Dedifferentiated amniotic fluid mesenchymal stem cell (primary cell): ENCODE measurements around the gene AAGAB.
"Not testable (repeated sequence)": the region's sequence is repeated elsewhere in the genome, so short reads cannot be mapped to it uniquely, and the experiment has no call there.

ENCODE experiments used
- DNase-seq: peaks from one replicate; pipeline ENCODE4 v3.0.0-alpha.2; 2016; ENCODE audit errors: extremely low spot score

The AAGAB gene

DNA sequence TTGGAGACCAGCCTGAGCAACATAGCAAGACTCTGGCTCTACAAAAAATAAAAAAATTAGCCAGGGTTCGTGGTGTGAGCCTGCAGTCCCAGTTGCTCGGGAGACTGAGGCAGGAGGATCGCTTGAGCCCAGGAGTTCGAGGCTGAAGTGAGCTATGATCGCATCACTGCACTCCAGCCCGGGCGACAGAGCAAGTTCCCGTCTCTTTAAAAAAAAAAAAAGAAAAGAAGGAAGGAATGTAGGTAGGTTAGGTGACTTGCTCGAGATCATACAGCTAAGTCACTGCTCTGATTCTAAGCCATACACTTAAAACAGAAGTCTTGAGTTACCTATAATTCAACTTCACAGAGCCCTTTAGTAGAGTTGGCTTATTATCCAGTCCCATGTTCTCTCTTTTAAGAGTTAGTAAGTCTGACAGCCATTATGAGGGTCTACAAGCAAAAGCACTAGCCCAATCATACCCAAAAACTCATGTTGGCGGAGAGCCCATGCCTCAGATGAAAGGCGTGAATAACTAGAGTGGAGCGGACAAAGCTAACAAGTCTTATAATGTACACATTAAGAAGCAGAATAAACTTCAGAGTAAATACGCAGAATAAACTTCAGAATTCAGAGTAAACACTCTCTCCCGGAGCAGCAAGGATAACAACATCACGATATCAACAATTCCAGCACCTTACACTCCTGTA is 768 bp downstream of the AAGAB start:
- DNase-seq: no peak

- DNase-seq: no peak
These were observed 1.4 kb downstream of the AAGAB start for GRCh38 chr15:67253101-67253500.

DNA sequence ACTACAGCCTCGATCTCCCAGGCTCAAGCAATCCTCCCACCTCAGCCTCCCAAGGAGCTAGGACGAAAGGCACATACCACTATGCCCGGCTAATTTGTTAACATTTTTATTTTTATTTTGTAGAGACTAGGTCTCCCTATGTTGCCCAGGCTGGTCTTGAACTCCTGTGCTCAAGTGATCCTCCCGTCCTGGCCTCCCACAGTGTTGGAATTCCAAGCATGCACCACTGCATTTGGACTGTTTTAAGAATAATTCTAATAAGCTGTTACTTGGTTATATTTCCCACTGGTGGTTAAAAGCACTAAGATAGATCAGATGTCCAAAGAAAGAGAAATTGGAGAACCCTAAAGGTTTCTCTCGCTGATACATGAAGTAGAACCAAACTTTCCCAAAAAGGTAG is 3.1 kb downstream of the AAGAB start:
- DNase-seq: no peak

DNA sequence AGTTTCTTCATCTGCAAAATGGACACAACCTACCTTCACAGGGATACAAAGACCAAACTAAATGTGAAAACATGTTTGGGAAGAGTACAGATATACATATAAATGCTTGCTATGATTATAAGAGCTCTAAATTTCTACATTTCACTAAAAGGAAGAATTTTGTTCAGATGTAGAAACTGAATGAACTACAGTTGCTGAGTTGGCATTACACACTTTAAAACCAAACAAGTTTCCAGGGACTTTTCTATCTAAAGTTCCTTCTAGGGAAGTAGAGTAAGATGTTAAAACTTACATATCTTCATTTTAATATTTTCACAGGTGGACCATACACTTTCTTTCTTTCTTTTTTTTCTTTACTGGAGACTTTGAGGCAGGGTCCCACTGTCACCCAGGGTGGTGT is 4.6 kb downstream of the AAGAB start:
- DNase-seq: no peak

DNA sequence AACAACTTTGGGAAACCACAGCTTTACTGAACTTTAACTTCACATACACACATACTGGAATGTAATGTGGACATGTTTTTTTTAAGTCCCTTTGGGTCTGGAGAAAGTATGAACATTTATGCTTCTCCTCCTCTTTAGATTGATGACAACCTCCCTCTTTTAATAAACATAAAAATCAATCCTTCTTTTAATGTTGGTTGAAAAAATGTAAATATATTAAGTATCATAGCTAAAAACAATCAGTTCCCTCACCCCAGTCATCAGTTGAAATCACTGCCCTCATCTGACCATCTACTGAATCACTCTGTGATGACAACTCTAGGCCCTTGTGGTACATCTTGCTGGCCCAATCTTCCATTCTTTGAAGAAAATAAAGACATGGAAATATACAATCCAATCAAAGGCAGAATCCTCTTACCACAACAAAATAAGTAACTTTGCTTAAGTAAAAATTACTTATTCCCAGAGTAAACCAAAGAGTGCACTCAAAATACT is 6.4 kb downstream of the AAGAB start:
- DNase-seq: no peak

- DNase-seq: not testable (repeated sequence)
These were observed 7.9 kb downstream of the AAGAB start for GRCh38 chr15:67246606-67247005.

- DNase-seq: peak; percentile 42
These were observed 9.4 kb downstream of the AAGAB start for GRCh38 chr15:67244971-67245478.

DNA sequence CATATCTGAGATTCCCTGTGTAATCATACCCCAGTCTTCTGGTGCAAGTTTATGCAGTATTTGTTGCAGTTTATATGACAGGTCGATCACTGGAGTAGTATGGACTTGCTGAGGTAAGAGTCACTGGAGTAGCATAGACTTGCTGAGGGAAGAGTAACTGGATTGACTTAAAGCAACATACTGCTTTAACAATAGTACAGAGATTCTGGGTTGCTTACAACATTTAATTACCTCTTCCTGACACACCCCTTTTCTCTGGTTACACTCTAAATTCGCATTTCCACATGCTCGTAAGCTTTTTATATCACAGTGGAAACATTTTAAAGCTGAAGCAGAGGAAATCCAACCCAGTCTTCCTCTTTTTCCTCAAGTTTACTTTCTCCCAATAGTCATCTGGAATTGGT is 11.8 kb downstream of the AAGAB start:
- peak; percentile 26 for DNase-seq

- no peak for DNase-seq
These were observed 13.2 kb downstream of the AAGAB start for GRCh38 chr15:67241132-67241855.

GRCh38 chr15:67240235-67241131 is 14.0 kb downstream of the AAGAB start:
- DNase-seq: no peak

DNA sequence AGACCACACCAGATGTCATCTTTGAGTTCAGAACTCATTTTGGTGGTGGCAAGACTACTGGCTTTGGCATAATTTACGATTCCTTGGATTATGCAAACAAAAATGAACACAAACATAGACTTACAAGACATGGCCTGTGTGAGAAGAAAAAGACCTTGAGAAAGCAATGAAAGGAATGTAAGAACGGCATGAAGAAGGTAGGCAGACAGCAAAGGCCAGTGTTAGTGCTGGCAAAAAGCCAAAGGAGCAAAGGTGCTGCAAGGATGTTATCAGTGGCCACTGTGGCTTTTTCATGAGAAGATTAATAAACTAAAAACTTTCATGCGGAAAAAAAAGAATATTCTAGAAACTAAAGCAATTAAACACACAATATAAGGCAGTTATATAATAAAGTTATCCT is 21.9 kb downstream of the AAGAB start:
- no peak for DNase-seq

DNA sequence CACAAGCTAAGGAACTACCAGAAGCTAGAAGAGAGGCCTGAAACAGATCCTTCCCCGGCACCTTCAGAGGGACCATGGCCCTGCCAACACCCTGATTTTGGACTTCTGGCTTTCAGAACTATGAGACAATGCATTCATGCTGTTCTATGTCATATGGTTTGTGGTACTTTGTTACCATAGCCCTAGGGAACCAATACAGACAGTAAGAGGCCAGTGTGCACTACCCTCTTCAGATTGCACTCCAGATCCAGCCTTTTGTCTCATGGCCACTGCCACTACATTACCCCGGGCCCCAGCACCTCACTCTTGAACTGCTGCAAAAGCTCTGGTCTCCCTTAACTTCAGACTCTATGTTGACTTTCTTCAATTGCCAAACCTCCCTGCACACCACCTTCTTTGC is 24.0 kb downstream of the AAGAB start:
- DNase-seq: no peak

DNA sequence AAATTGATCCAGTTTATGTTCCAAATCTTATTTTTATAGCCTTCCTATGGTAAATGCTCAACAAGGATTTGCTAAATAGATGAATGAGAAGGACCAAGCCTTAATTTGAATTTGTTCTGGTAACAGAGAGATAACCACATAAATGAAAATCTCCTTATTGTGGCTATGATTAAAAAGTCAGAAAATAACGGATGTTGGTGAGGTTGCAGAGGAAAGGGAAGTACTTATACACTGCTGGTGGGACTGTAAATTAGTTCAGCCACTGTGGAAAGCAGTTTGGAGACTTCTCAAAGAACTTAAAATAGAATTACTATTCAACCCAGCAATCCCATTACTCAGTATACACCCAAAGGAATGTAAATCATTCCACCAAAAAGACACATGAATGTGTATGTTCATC is 26.2 kb downstream of the AAGAB start:
- DNase-seq: no peak

DNA sequence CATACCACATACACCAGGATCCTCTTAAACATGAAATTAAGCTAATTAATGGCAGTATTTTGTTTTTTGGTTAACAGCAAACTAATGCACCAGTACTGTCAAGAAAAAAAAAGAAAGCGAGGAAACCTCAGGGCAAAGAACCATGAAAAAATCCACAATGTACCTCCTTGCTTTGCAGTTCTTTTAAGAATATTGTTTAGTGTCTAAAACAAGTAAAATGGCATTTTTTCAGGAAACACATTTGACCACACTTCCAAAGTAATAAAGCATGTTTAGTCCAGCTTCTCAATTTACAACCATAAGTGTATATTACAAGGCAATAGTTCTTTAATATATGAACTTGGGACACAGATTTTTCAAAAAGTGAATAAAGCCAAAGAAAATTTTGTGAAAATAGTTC is 26.6 kb downstream of the AAGAB start:
- DNase-seq: no peak

DNA sequence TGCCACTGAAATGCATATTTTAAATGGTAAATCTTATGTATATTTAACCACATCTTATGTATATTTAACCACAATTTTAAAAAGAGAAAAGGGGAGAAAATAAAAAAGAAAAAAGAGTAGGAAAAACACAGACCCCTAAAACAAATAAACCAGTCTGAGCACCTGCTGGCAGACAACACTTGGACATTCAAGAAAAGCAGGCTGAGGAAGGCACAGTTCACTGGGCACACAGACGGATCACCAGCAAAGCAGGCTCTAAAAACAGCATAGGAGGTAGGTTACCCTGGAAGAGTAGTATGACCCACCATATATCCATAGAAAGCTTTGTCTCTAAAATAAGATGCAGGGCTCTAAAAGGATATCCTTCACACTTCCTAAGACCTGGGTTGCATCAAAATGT is 27.0 kb downstream of the AAGAB start:
- DNase-seq: no peak

GRCh38 chr15:67225336-67225735 is 29.1 kb downstream of the AAGAB start:
- peak; percentile 39 for DNase-seq

- no peak for DNase-seq
These were observed 29.6 kb downstream of the AAGAB start for GRCh38 chr15:67224889-67225288.

GRCh38 chr15:67219288-67219687 is 35.2 kb downstream of the AAGAB start:
- no peak for DNase-seq

GRCh38 chr15:67218428-67218827 is 36.0 kb downstream of the AAGAB start:
- DNase-seq: no peak

GRCh38 chr15:67216859-67217258 is 37.6 kb downstream of the AAGAB start:
- DNase-seq: no peak

DNA sequence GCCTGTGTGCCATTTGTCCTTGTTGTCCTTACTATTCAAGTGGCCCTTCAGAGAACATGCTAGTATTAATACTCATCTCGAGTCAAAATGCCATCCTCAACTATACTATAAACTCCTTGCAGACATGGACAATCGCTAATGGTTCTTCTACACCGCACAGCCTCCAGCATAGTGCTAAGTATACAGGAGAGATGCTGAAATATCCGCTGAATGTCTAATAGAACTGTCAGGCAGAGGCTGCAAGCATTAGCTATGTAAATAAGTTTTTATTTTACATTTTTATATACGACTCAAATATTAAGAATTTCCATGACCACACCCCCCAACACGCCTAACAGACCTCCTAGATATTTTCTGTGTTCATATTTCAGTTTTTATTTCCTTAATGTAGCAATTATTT is 39.4 kb downstream of the AAGAB start:
- DNase-seq: no peak

DNA sequence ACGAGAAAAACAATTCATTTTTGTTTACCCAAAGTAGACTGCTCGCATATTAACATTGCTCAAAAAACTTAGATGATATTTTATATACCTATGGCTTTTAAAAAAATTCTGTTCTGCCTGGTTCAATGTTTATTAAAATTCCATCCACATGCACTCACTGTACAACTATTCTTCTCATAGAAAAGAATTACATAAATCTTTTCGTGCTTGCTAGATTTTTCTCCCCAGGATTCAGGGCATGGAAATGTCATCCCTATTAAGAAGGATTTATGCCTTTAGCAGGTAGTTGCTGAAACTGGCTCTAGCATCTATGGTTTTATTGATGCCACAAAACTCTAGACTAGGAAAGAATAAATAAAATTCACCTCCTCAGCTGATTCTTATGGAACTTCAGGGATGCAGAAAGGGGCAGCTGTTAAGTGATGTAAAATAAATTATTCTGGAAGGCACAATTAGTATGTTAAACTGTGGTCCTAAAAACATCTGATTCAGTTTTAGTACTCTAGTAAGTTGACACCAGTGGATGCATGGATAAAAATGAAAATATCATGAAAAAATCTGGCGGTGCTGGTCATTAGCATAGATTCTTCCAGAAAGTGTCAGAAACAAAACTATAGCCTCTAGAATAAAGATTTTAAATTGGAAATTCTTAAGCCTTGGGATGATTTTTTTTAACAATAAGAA is 41.6 kb downstream of the AAGAB start:
- peak; percentile 16 for DNase-seq
